HG03571 (cell line): Measurements from ENCODE around the gene EIF3B.
"Not testable (repeated sequence)": the region's sequence is repeated elsewhere in the genome, so short reads cannot be mapped to it uniquely, and the experiment has no call there.

Experiments used
- ATAC-seq: cut with Tn5 transposase; IDR thresholded peaks from one replicate; pipeline ENCODE4 v1.9.1; 2021; ENCODE audit not compliant: unreplicated experiment

The EIF3B gene

GRCh38 chr7:2347351-2348063, 7.1 kb upstream of the EIF3B start:
- ATAC-seq, result not testable (repeated sequence)

GRCh38 chr7:2350055-2350454, 4.6 kb upstream of the EIF3B start:
- no peak for ATAC-seq

DNA sequence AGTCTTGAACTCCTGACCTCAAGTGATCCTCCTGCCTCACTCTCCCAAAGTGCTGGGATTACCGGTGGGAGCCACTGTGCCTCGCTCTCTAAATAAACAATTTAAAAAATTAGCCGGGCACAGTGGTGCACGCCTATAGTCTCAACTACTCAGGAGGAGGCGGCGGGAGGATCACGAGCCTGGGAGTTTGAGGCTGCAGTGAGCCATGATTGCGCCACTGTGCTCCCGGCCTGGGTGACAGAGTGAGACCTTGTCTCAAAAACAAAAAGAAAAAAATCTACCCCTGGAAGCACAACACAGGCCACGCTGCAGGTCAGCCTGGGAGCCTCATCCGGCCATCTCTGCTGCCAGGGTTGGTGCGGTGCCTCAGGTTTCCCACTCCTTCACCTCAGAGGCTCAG, 3.8 kb upstream of the EIF3B start:
- ATAC-seq, result no peak

DNA sequence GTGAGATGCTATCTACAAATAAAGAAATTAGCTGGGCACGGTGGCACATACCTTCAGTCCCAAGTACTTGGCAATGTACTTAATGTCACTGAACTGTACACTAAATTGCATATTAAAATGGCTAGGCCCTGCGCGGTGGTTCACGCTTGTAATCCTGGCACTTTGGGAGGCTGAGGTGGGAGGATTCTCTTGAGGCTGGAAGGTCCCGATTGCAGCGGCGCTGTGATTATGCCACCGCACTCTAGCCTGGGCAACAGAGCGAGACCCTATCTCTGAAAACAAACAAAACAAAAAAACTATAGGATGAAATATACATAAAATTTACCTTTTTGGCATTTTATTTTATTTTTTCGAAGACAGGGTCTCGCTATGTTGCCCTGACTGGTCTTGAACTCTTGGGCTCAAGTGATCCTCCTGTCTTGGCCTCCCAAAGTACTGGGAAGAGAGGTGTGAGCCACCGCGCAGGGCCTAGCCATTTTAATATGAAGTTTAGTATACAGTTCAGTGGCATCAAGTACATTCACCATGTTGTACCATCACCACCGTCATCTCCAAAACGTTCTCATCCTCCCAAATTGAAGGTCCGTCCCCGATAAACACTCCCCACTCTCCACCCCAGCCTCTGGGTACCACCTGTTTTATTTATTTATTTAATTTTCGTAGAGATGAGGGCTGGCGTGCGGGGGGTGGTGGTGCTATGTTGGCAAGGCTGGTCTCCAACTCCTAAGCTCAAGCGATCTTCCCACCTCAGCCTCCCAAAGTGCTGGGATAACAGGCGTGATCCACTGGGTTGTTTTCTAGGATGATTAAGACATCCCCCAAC, 1.3 kb upstream of the EIF3B start:
- peak; percentile 0 for ATAC-seq

- peak; percentile 54 for ATAC-seq
These were observed 766 bp upstream of the EIF3B start for GRCh38 chr7:2353936-2354185.

GRCh38 chr7:2354939-2355704, 495 bp downstream of the EIF3B start:
- peak; percentile 15 for ATAC-seq

- ATAC-seq, result no peak
These were observed 1.0 kb downstream of the EIF3B start for GRCh38 chr7:2355705-2356008.

GRCh38 chr7:2357165-2357564, 2.5 kb downstream of the EIF3B start:
- ATAC-seq, result no peak

- ATAC-seq, result no peak
These were observed 2.9 kb downstream of the EIF3B start for GRCh38 chr7:2357571-2357970.

GRCh38 chr7:2358968-2359527, 4.4 kb downstream of the EIF3B start:
- ATAC-seq, result no peak

DNA sequence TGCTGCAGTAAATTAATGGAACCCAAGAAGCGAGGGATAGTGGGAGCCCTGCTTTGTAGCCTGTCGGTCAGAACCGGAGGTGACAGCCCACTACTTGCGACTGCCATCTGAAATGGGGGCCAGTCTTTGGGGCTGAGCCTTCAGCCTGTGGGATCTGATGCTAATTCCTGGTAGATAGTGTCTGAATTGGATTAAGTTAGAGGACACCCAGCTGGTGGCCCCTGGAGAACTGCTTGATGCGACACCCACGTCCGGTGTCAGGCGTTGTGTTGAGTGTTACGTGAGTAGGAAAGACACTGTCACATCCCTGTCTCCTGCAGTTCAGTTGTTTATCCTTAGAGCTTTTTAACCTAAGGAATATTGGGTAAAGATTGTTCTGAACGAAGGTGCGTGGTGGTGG, 5.0 kb downstream of the EIF3B start:
- ATAC-seq, result no peak

DNA sequence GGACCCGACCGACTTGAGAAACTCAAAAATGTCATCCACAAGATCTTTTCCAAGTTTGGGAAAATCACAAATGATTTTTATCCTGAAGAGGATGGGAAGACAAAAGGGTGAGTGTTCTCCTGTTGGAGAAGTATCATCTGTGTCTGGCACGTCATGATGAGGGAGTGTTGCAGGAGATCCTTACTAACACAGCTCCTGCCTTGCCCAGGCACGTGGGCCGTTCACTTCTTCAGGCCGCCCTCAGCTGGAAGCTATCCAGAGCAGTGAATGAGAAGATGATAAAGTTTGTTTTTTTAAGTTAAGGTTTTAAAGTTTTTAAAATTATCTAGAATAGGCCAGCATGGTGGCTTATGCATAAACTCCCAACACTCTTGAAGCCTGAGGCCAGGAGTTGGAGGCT, 6.2 kb downstream of the EIF3B start:
- ATAC-seq, result no peak

DNA sequence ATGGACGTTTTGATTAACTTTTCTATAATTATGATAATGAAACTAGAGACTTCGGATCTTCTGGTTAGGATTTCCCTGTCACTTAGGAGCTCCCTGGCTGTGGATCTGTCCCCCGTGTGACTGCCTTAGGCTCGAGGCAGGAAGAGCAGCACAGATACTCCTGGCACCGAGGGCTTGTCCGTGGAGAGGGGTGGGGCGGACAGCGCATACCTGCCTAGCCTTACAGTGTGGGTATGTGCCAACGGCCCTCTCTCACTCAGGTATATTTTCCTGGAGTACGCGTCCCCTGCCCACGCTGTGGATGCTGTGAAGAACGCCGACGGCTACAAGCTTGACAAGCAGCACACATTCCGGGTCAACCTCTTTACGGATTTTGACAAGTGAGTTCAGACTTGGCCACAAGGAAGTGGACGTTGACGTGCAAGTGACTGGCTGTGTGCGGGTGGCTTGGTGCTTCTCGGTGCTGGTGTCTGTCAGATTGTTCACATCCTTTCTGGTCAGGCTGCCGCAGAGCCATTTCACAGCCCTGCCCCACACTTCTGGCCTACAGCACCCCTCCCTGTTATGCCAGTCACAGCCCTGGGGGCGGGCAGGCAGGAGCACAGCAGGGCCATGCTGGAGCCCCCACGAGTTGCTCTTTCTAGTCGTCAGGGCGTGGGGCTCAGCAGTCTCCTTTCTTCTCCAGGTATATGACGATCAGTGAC, 7.9 kb downstream of the EIF3B start:
- no peak for ATAC-seq

DNA sequence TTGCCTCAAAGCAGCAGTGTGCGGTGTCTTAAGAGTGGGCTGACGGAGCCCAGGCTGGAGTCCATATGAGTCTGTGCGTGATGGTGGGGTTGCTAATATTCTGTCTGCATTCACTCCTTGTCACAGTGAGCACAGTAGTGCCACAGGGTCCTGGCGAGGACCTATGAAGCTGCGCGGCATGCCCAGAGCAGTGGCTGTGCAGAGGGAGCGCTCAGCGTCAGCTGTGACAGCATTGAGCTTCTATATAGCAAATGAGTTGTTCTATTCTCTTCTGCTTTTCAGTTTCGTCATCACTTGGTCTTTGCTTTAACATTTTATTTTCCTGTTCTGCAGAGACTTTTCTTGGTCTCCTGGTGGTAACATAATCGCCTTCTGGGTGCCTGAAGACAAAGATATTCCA, 14.5 kb downstream of the EIF3B start:
- no peak for ATAC-seq

GRCh38 chr7:2371329-2371728, 16.7 kb downstream of the EIF3B start:
- ATAC-seq, result no peak

GRCh38 chr7:2372724-2373123, 18.1 kb downstream of the EIF3B start:
- ATAC-seq, result no peak

DNA sequence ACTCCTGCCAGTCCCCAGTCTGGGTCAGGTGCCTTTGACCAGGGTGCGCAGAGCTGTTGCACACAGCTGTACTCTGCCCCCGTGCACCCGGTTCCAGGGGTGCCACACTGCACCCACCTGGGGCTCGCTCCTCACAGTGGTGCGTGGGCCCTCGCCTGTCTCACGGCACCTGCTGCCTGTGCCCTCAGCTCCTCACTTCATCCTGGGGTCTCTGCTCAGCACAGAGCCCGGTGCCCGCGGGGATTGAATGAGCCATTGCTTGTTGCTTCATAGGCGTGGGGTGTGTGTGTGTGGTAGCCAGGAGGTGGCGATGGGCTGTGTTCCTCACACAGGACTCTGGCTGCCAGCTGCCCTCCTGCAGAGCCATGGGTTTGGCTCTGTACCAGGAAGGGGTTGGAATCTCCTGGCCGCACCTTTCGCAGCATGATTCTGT, 18.5 kb downstream of the EIF3B start:
- no peak for ATAC-seq

GRCh38 chr7:2373646-2374045, 19.0 kb downstream of the EIF3B start:
- ATAC-seq, result no peak

DNA sequence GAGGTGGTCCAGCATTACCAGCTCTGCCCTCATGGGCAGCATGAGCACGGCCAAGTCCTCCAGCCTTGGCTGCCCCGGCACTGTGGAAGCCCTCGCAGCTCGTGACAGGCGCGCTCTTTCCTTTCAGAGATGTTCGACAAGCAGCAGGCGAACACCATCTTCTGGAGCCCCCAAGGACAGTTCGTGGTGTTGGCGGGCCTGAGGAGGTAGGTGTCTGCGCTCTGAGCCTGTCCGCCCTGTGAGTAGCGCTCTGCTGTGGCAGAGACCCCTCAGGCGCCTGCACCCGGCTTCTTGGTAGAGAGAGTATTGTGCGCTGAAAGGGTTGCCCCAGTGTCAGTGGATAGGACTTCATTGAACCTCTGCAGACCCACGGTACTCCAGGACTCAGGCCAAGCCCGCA, 19.8 kb downstream of the EIF3B start:
- no peak for ATAC-seq

DNA sequence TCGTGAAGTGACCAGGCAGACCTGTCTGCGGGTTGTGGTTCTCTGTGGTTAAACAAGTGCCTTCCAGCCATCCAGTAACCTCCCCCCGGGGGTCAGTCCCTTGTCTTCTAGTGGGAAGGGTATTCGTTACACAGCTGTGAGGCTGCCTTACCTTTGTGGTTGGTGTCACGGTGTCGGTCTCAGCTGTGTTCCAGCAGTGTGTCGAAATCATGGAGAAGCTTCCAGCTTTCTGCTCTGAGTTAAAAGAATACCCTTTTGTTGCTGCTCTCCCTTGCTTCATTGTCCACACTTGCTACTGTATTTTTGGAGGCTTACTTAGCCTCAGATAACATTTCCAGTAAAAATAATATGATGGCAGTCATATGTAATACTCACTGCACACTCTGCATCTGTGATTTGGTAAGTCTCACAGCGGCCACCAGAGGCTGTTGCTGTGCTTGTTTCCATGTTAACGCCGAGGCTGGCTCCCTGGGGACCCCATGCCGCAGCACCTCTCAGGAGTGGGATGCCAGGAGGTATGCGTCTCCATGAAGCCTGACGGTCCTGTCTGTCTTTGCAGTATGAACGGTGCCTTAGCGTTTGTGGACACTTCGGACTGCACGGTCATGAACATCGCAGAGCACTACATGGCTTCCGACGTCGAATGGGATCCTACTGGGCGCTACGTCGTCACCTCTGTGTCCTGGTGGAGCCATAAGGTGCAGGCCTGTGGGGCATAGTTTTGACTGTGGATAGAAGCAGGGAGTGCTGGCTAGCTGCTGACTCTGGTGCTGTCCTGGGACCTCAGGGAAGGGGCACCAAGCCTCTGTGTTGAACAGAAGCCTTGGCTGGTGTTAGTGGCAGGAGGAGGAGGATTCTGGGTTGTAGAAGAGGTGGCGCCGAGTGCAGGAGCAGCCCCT, 20.5 kb downstream of the EIF3B start:
- ATAC-seq, result no peak
